H1 (cell line): ENCODE data around the gene GPR137. TPM values are rescaled to one million over a fixed set of nuclear protein-coding genes. Genes with fewer than 3 reads are reported as not detected.

Experiments used
- CTCF ChIA-PET: fragments of 300-600 bp; sonication (Branson Sonifier 250); formaldehyde crosslinking; loops from one replicate; lab custom pipeline; 2021; ENCODE audit not compliant: partially characterized antibody; lab: Charles Lee
- POLR2A ChIA-PET: fragments of 300-600 bp; sonication (Branson Sonifier 250); formaldehyde crosslinking; loops from one replicate; lab custom pipeline; 2021; ENCODE audit warnings: inconsistent platforms; ENCODE audit not compliant: partially characterized antibody; lab: Charles Lee
- DNase-seq, 2 experiments: peaks; one replicate each; pipeline versions ENCODE4 v3.0.0 to v3.0.0-alpha.2; 2010 to 2022; ENCODE audit warnings: low spot score in 2 of 2, low read depth in 1 of 2, mixed read lengths in 1 of 2
- FAIRE-seq: peaks from 2 replicates; lab custom pipeline; 2011; peaks lifted over from hg19 to GRCh38; lab: Jason Lieb, UNC
- H2AFZ ChIP-seq: 2 replicates; pipeline ENCODE4 v1.8.1; 2012; ENCODE audit warnings: low read length, inconsistent platforms
- H2AK5ac ChIP-seq: 2 replicates; pipeline ENCODE4 v1.6.1; 2013; ENCODE audit warnings: low read depth, low read length
- H2BK120ac ChIP-seq: replicated peaks from 2 replicates; pipeline ENCODE3; 2013; ENCODE audit warnings: low read depth, low read length, inconsistent platforms
- H2BK12ac ChIP-seq: 2 replicates; pipeline ENCODE4 v1.6.1; 2013; ENCODE audit warnings: low read depth, low read length
- H2BK15ac ChIP-seq: 2 replicates; pipeline ENCODE4 v1.6.1; 2013; ENCODE audit warnings: low read length
- H2BK20ac ChIP-seq: 2 replicates; pipeline ENCODE4 v1.6.1; 2013; ENCODE audit warnings: low read length
- H2BK5ac ChIP-seq: 2 replicates; pipeline ENCODE4 v1.6.1; 2013; ENCODE audit warnings: low read depth, low read length
- H3K14ac ChIP-seq: 2 replicates; pipeline ENCODE4 v1.6.1; 2013; ENCODE audit warnings: inconsistent platforms; ENCODE audit not compliant: insufficient read length
- H3K18ac ChIP-seq: 2 replicates; pipeline ENCODE4 v1.6.1; 2013; ENCODE audit warnings: low read length; ENCODE audit errors: extremely low read depth
- H3K23ac ChIP-seq: 2 replicates; pipeline ENCODE4 v1.6.1; 2013; ENCODE audit warnings: inconsistent platforms; ENCODE audit not compliant: insufficient read length
- H3K23me2 ChIP-seq: 2 replicates; pipeline ENCODE4 v1.6.1; 2013; ENCODE audit warnings: low read depth, low read length
- H3K27ac ChIP-seq: 2 replicates; pipeline ENCODE4 v1.6.1; 2011; ENCODE audit warnings: low read depth, low read length, inconsistent platforms
- H3K27me3 ChIP-seq, 4 experiments: replicated peaks in 1 of 4; 1 replicate in 1 of 4; 2 replicates in 3 of 4; pipeline versions ENCODE4 v1.6.1 to v1.8.1; 2011 to 2013; ENCODE audit warnings: low read length in 3 of 4, mild to moderate bottlenecking in 3 of 4, inconsistent platforms in 2 of 4, mixed read lengths in 2 of 4, moderate library complexity in 1 of 4; ENCODE audit not compliant: control insufficient read depth in 3 of 4, insufficient read depth in 3 of 4; ENCODE audit errors: extremely low read depth in 1 of 4
- H3K36me3 ChIP-seq, 4 experiments: 2 replicates each; pipeline versions ENCODE4 v1.6.1 to v1.8.1; 2011 to 2013; ENCODE audit warnings: mild to moderate bottlenecking in 4 of 4, low read length in 3 of 4, moderate library complexity in 2 of 4, control low read depth in 1 of 4, inconsistent platforms in 1 of 4; ENCODE audit not compliant: insufficient read depth in 4 of 4, control insufficient read depth in 2 of 4
- H3K4ac ChIP-seq: replicated peaks from 2 replicates; pipeline ENCODE3; 2013; ENCODE audit warnings: low read length, low read depth, mixed read lengths, inconsistent platforms; ENCODE audit not compliant: insufficient read length
- H3K4me1 ChIP-seq, 4 experiments: replicated peaks in 1 of 4; 1 replicate in 1 of 4; 2 replicates in 3 of 4; pipeline versions ENCODE4 v1.6.1 to v1.8.1; 2011 to 2013; ENCODE audit warnings: low read length in 3 of 4, inconsistent platforms in 2 of 4, mixed read lengths in 1 of 4; ENCODE audit not compliant: insufficient read depth in 4 of 4, control insufficient read depth in 3 of 4
- H3K4me2 ChIP-seq, 2 experiments: 2 replicates each; pipeline versions ENCODE4 v1.6.1 to v1.8.1; 2011 to 2013; ENCODE audit warnings: low read depth in 2 of 2, low read length in 2 of 2, control low read depth in 1 of 2, inconsistent platforms in 1 of 2, mild to moderate bottlenecking in 1 of 2; ENCODE audit not compliant: insufficient read depth in 1 of 2
- H3K4me3 ChIP-seq, 4 experiments: fragments of 200-600, 300-600 bp in 1 of 4; sonication (generic), shearing (Covaris generic), sonication (Bioruptor Twin) in 1 of 4; 2 replicates each; pipeline versions ENCODE4 v1.5.1 to v1.8.1; 2011 to 2016; ENCODE audit warnings: low read length in 4 of 4, low read depth in 3 of 4, control low read depth in 2 of 4, inconsistent platforms in 2 of 4, mild to moderate bottlenecking in 2 of 4, mixed read lengths in 1 of 4, moderate library complexity in 1 of 4; ENCODE audit not compliant: insufficient read depth in 2 of 4; ENCODE audit errors: extremely low read depth in 1 of 4
- H3K56ac ChIP-seq: replicated peaks from 2 replicates; pipeline ENCODE3; 2013; ENCODE audit warnings: low read depth, mild to moderate bottlenecking, mixed read lengths, low read length, inconsistent platforms; ENCODE audit not compliant: insufficient read length
- H3K79me1 ChIP-seq: 2 replicates; pipeline ENCODE4 v1.6.1; 2013; ENCODE audit warnings: low read depth, low read length, control low read depth
- H3K79me2 ChIP-seq, 2 experiments: 2 replicates each; pipeline versions ENCODE4 v1.6.1 to v1.8.1; 2012 to 2013; ENCODE audit warnings: low read length in 2 of 2, mild to moderate bottlenecking in 2 of 2, inconsistent platforms in 1 of 2; ENCODE audit not compliant: insufficient read depth in 2 of 2, control insufficient read depth in 1 of 2
- H3K9ac ChIP-seq, 4 experiments: replicated peaks in 1 of 4; 1 replicate in 1 of 4; 2 replicates in 3 of 4; pipeline versions ENCODE4 v1.6.1 to v1.8.1; 2011 to 2013; ENCODE audit warnings: low read depth in 3 of 4, low read length in 3 of 4, control low read depth in 2 of 4, mild to moderate bottlenecking in 2 of 4, moderate library complexity in 2 of 4, inconsistent platforms in 1 of 4; ENCODE audit errors: extremely low read depth in 1 of 4
- H3K9me3 ChIP-seq, 2 experiments: 2 replicates each; pipeline versions ENCODE4 v1.6.1 to v1.8.1; 2012 to 2013; ENCODE audit warnings: mild to moderate bottlenecking in 2 of 2, moderate library complexity in 2 of 2, control low read depth in 1 of 2, inconsistent platforms in 1 of 2, low read depth in 1 of 2, low read length in 1 of 2, mixed read lengths in 1 of 2; ENCODE audit not compliant: insufficient read depth in 2 of 2
- H4K20me1 ChIP-seq, 2 experiments: replicated peaks in 1 of 2; 2 replicates each; pipeline versions ENCODE3 to v1.8.1; 2011 to 2013; ENCODE audit warnings: inconsistent platforms in 2 of 2, low read length in 2 of 2, mild to moderate bottlenecking in 1 of 2; ENCODE audit not compliant: insufficient read depth in 2 of 2, control insufficient read depth in 1 of 2
- H4K5ac ChIP-seq: 2 replicates; pipeline ENCODE4 v1.6.1; 2013; ENCODE audit warnings: low read length, low read depth, mixed read lengths, inconsistent platforms; ENCODE audit not compliant: insufficient read length
- H4K8ac ChIP-seq: 2 replicates; pipeline ENCODE4 v1.8.0; 2013; ENCODE audit warnings: mild to moderate bottlenecking, moderate library complexity, low read length, inconsistent platforms; ENCODE audit not compliant: insufficient read depth; ENCODE audit errors: extremely low read depth
- H4K91ac ChIP-seq: replicated peaks from 2 replicates; pipeline ENCODE3; 2013; ENCODE audit warnings: low read length, mixed read lengths, inconsistent platforms; ENCODE audit not compliant: insufficient read length
- MAFK ChIP-seq: IDR thresholded peaks from 2 replicates; pipeline ENCODE4 v1.6.1; 2012; ENCODE audit warnings: low read depth, mild to moderate bottlenecking, improper control_type of control experiment, low read length
- POLR2AphosphoS5 ChIP-seq: IDR thresholded peaks from 2 replicates; pipeline ENCODE4 v1.6.1; 2011; ENCODE audit warnings: low read depth, low read length
- POU5F1 ChIP-seq: IDR thresholded peaks from 2 replicates; pipeline ENCODE4 v1.6.1; 2011; ENCODE audit warnings: low read depth, mild to moderate bottlenecking, low read length, moderate library complexity
- SIX5 ChIP-seq: IDR thresholded peaks from 2 replicates; pipeline ENCODE4 v1.6.1; 2011; ENCODE audit warnings: mild to moderate bottlenecking, low read depth, low read length
- SRF ChIP-seq: IDR thresholded peaks from 2 replicates; pipeline ENCODE4 v1.6.1; 2011; ENCODE audit warnings: mild to moderate bottlenecking, low read depth, low read length, moderate library complexity
- YY1 ChIP-seq: IDR thresholded peaks from 2 replicates; pipeline ENCODE4 v1.6.1; 2011; ENCODE audit warnings: low read depth, mild to moderate bottlenecking, low read length
- WGBS, 2 experiments: shearing (Covaris generic) in 1 of 2; methylation state at CpG; one replicate each; pipeline versions ENCODE4 v1.1.6 to v1.1.7; 2013 to 2015; ENCODE audit warnings: low lambda C conversion rate in 2 of 2, mixed read lengths in 2 of 2, inconsistent platforms in 1 of 2, low coverage in 1 of 2, missing lambda C conversion rate in 1 of 2; ENCODE audit not compliant: insufficient replicate concordance in 2 of 2, insufficient coverage in 1 of 2, insufficient read length in 1 of 2; ENCODE audit errors: extremely low coverage in 1 of 2, missing lambda C conversion rate in 1 of 2; 5-methylcytosine and 5-hydroxymethylcytosine counted together
- polyA plus RNA-seq, 7 experiments: library from polyadenylated mRNA; depleted of rRNA in 3 of 7; stranded (reverse) in 5 of 7; unstranded in 2 of 7; fragments of >200 nt in 5 of 7; fragments of 200-250 nt in 2 of 7; gene quantifications; 1 replicate in 5 of 7; 2 replicates in 1 of 7; 4 replicates in 1 of 7; pipeline versions ENCODE4 v1.2.1 to v1.2.3, GENCODE V29; 2011 to 2013; ENCODE audit warnings: missing spikeins in 2 of 7, mixed read lengths in 2 of 7
- total RNA-seq: library from RNA; stranded (reverse); fragmentation: NEBNext Ultra II Directional; extraction: Animal tissue kit (Norgen Biotek cat#: 25700); gene quantifications from 2 replicates; pipeline ENCODE4 v1.2.1, GENCODE V29; 2021

The GPR137 gene
- total and polyA plus RNA-seq, 2 of the 8 experiments (the other 6 are each of a cell fraction or from before 2014, with no cell fraction given) = 36.2 to 37.8 TPM

DNA sequence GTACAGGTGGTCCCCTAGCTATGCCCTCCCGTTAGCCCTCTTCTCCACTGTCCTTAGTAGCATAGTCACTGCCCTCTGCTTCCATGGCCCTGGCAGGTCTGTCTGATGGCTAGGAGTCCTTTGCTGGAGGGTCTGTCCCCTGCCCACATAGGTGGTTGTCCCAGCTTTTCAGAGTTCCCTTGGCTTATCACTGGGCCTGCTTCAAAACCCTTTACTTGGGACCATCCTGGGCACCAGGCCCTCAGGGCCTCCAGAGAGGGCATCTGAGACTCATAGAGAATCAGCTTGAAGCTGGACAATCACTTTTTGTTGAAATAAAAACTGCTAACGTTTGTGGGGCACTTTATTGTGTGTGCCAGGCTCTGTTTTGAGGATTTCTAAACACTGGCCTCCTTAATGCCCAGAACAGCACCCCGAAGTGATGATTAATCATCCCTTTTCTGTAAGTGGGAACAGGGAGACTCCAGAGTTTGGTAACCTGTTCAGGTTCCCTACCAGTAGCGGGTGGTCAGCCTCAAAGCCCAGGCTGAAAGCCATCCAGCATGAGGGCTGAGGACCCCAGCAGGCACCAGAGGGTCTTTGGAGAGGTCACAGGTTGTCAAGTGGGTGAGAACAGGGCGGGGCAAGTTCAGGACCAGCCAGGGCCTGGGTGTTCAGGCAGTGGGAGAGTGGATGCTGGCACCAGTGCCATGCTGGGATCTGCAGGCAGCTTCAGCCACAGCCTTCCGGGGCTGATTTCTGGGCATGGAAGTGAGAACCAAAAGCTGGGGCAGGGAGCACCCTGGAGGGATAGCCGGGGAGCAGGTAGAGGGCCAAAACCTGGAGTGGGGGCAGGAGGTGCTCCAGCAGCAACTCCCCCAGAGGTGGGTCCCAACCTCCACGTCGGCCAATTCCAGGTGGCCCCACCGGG lies 5.0 kb downstream of the GPR137 start:
- FAIRE-seq (no peak), DNase-seq (no peak)
- POLR2A ChIA-PET = interaction anchor here (1.0 to 2.8 kb wide), 7 partner anchors 12 to 105 kb away, joined by 3 to 10 read pairs (median 3); partner anchors contain the start of gene STIP1
- no peak overlapping the region for H2BK20ac ChIP-seq
- H3K14ac ChIP-seq = no peak overlapping the region
- H3K79me1 ChIP-seq = no peaks in the 10 kb centered on the region
- H4K20me1 ChIP-seq = peaks cover 5 to 22% of the 10 kb centered on the region in 2 experiments
- no peak overlapping the region for H2BK120ac ChIP-seq
- H4K91ac ChIP-seq = no peak overlapping the region
- H3K79me2 ChIP-seq = no peaks in the 10 kb centered on the region
- H3K9ac ChIP-seq = no peak overlapping the region
- H2AFZ ChIP-seq = no peak overlapping the region
- no peak overlapping the region for H3K18ac ChIP-seq
- H2BK5ac ChIP-seq = no peak overlapping the region
- 0 out of 2 replicates have a peak overlapping the region, but pooled peaks have one; percentile 23 for H2BK12ac ChIP-seq
- H3K4me3 ChIP-seq = peak overlapping the region; percentile 21 to 64 (median 34)
- peaks cover 0 to 9% (median 0%) of the 10 kb centered on the region in 4 experiments; a peak in 1 of 8 replicates for H3K36me3 ChIP-seq
- WGBS, 2 experiments = 66% methylated on average over 6 of the region's 10 CpGs; no CpG with 5 or more reads in 1 of the 2 experiments
- no peak overlapping the region for H2AK5ac ChIP-seq
- CTCF ChIA-PET = interaction anchor here (0.6 to 11.4 kb wide), 10 partner anchors 12 to 484 kb away, joined by 3 to 134 read pairs (median 3); partner anchors contain the start of genes CATSPERZ, ESRRA, NUDT22 and TRPT1
- H3K4me2 ChIP-seq = peak overlapping the region; percentile 20 to 88; a peak in 3 of 4 replicates
- H3K27ac ChIP-seq = no peak overlapping the region
- H3K56ac ChIP-seq = no peak overlapping the region
- H3K23ac ChIP-seq = no peak overlapping the region
- peaks cover 8% of the 10 kb centered on the region; the same call in 1 of the 2 replicates for H3K23me2 ChIP-seq
- peaks cover 0 to 9% (median 5%) of the 10 kb centered on the region in 4 experiments; a peak in 5 of 7 replicates for H3K4me1 ChIP-seq
- no peak overlapping the region; the same call in 1 of the 2 replicates for H4K8ac ChIP-seq
- H3K27me3 ChIP-seq = peaks cover 51 to 66% (median 64%) of the 10 kb centered on the region in 4 experiments
- H3K9me3 ChIP-seq = no peaks in the 10 kb centered on the region
- no peak overlapping the region for H4K5ac ChIP-seq
- no peak overlapping the region for H3K4ac ChIP-seq
- TF ChIP-seq SIX5 (no peak), YY1 (no peak), POLR2AphosphoS5 (no peak), POU5F1 (no peak), SRF (no peak), MAFK (no peak)
- H2BK15ac ChIP-seq = no peak overlapping the region
